Thymus (tissue), 11 donors: Measurements from ENCODE around the gene PPP3R1. TPM values are rescaled to one million over a fixed set of nuclear protein-coding genes. Genes with fewer than 3 reads are reported as not detected.

ENCODE experiments used
- DNase-seq, 9 donors: peaks; one replicate each; pipeline ENCODE4 v3.0.0-alpha.2; 2013; ENCODE audit warnings: low spot score in 9 of 9, low read depth in 6 of 9, missing footprints in 1 of 9
- H3K27ac ChIP-seq, 2 donors: one replicate each; pipeline ENCODE4 v1.5.1; 2013; ENCODE audit warnings: control low read depth in 1 of 2, low read depth in 1 of 2, low read length in 1 of 2, mild to moderate bottlenecking in 1 of 2, moderate library complexity in 1 of 2
- H3K27me3 ChIP-seq, 2 donors: one replicate each; pipeline ENCODE4 v1.5.1; 2013; ENCODE audit warnings: low read length in 1 of 2; ENCODE audit not compliant: control insufficient read depth in 2 of 2, insufficient read depth in 1 of 2
- H3K36me3 ChIP-seq, 2 donors: one replicate each; pipeline ENCODE4 v1.5.1; 2013; ENCODE audit warnings: low read length in 1 of 2, mild to moderate bottlenecking in 1 of 2, moderate library complexity in 1 of 2; ENCODE audit not compliant: control insufficient read depth in 2 of 2, insufficient read depth in 2 of 2
- H3K4me1 ChIP-seq, 2 donors: one replicate each; pipeline ENCODE4 v1.5.1; 2013; ENCODE audit warnings: low read length in 2 of 2; ENCODE audit not compliant: control insufficient read depth in 2 of 2, insufficient read depth in 2 of 2
- H3K4me3 ChIP-seq, 2 donors: one replicate each; pipeline ENCODE4 v1.5.1; 2013; ENCODE audit warnings: low read length in 2 of 2, control low read depth in 1 of 2, mild to moderate bottlenecking in 1 of 2
- H3K9me3 ChIP-seq, 2 donors: one replicate each; pipeline ENCODE4 v1.5.1; 2013; ENCODE audit warnings: low read length in 1 of 2, mild to moderate bottlenecking in 1 of 2; ENCODE audit not compliant: control insufficient read depth in 2 of 2, insufficient read depth in 1 of 2
- WGBS: extraction: QIAGEN DNeasy Blood & Tissue Kit; methylation state at CpG from one replicate; pipeline ENCODE4 v1.1.7; 2013; 5-methylcytosine and 5-hydroxymethylcytosine counted together
- polyA plus RNA-seq: library from polyadenylated mRNA; stranded (reverse); fragments of 200-250 nt; gene quantifications from one replicate; pipeline ENCODE4 v1.2.3, GENCODE V29; 2013
- total RNA-seq: library from RNA; stranded (reverse); fragments of 120-200 nt; gene quantifications from one replicate; pipeline ENCODE4 v1.2.4, GENCODE V29; 2013
- donor health status: healthy.

The PPP3R1 gene
- total and polyA plus RNA-seq, 2 donors: 14.6 to 37.3 TPM

GRCh38 chr2:68241732-68242131 lies 10.6 kb downstream of the PPP3R1 start:
- 99% methylated on average over 2 of the region's 2 CpGs for WGBS
- Histone ChIP-seq H3K27me3 (no peaks in the 10 kb centered on the region), H3K9me3 (no peaks in the 10 kb centered on the region), H3K36me3 (peaks cover 0 to 3% of the 10 kb centered on the region in 2 donors), H3K27ac (no peak overlapping the region), H3K4me1 (peaks cover 10 to 16% of the 10 kb centered on the region in 2 donors), H3K4me3 (no peak overlapping the region)
- DNase-seq: no peak

DNA sequence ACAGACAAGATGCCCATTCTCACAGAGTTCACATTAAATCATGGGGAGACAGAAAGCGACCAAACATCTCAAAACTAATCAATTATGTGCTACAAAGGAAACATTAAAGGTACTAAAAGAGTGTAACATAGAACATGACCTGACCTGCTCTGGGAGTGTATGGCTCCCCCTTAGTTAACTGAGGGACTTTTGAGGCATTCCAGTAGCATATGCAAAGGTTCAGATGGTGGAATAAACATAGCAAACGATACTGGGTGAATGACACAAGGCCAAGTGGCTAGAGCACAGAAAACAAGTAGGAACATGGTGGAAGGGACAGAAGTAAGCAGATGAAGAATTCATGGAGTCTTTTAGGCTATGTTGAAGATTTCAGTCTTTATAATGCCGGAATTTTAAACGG lies 11.9 kb downstream of the PPP3R1 start:
- no peak overlapping the region for H3K27ac ChIP-seq
- no peaks in the 10 kb centered on the region for H3K9me3 ChIP-seq
- 96% methylated on average over 4 of the region's 4 CpGs for WGBS
- no peak for DNase-seq
- peaks cover 0 to 3% of the 10 kb centered on the region in 2 donors for H3K36me3 ChIP-seq
- no peaks in the 10 kb centered on the region for H3K27me3 ChIP-seq
- H3K4me3 ChIP-seq: no peak overlapping the region
- peaks cover 3 to 8% of the 10 kb centered on the region in 2 donors for H3K4me1 ChIP-seq

- peaks cover 0 to 3% of the 10 kb centered on the region in 2 donors for H3K36me3 ChIP-seq
- no peak overlapping the region for H3K27ac ChIP-seq
- H3K27me3 ChIP-seq: no peaks in the 10 kb centered on the region
- no peak for DNase-seq
- H3K4me3 ChIP-seq: no peak overlapping the region
- 86% methylated on average over 6 of the region's 6 CpGs for WGBS
- peaks cover 3 to 12% of the 10 kb centered on the region in 2 donors for H3K4me1 ChIP-seq
- no peaks in the 10 kb centered on the region for H3K9me3 ChIP-seq
Measured at GRCh38 chr2:68238955-68239822, 13.1 kb downstream of the PPP3R1 start.

GRCh38 chr2:68237976-68238580 lies 14.3 kb downstream of the PPP3R1 start:
- H3K27me3 ChIP-seq: no peaks in the 10 kb centered on the region
- no peak overlapping the region for H3K4me3 ChIP-seq
- H3K36me3 ChIP-seq: peaks cover 0 to 3% of the 10 kb centered on the region in 2 donors
- no peak for DNase-seq
- peaks cover 3 to 12% of the 10 kb centered on the region in 2 donors for H3K4me1 ChIP-seq
- no peak overlapping the region for H3K27ac ChIP-seq
- 81% methylated on average over 4 of the region's 4 CpGs for WGBS
- H3K9me3 ChIP-seq: no peaks in the 10 kb centered on the region

GRCh38 chr2:68237404-68237803 lies 14.9 kb downstream of the PPP3R1 start:
- H3K27ac ChIP-seq: no peak overlapping the region

DNA sequence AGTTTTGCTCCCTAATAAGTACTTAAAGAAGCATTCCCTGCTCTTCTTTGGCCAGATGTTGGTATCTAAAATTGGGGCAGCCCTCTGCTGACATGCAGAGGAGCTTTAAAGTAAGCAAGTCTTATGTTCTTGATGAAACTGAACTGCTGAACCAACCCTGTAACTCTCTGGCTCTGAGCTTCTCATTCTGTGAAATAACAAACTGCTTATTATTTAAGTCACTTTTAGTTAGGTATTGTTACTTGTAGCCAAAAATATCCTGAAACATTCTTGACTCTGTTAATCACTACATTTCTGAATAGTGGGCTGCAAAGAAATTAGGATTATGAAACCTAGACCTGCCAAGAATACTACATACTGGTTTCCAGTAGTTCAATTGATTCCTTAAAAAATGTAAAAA lies 15.5 kb downstream of the PPP3R1 start:
- no peak overlapping the region for H3K4me3 ChIP-seq
- H3K36me3 ChIP-seq: peaks cover 0 to 3% of the 10 kb centered on the region in 2 donors
- H3K4me1 ChIP-seq: peaks cover 3 to 12% of the 10 kb centered on the region in 2 donors
- H3K9me3 ChIP-seq: no peaks in the 10 kb centered on the region
- no peaks in the 10 kb centered on the region for H3K27me3 ChIP-seq
- peak overlapping the region in 1 of 2 donors; percentile 33 for H3K27ac ChIP-seq
- no peak for DNase-seq

More at GRCh38 chr2:68237404-68237803, 14.9 kb downstream of the PPP3R1 start:
- no peak for DNase-seq
- H3K4me1 ChIP-seq: peaks cover 3 to 12% of the 10 kb centered on the region in 2 donors
- H3K9me3 ChIP-seq: no peaks in the 10 kb centered on the region
- H3K36me3 ChIP-seq: peaks cover 0 to 3% of the 10 kb centered on the region in 2 donors
- 94% methylated on average over 2 of the region's 2 CpGs for WGBS
- H3K4me3 ChIP-seq: no peak overlapping the region
- H3K27me3 ChIP-seq: no peaks in the 10 kb centered on the region

DNA sequence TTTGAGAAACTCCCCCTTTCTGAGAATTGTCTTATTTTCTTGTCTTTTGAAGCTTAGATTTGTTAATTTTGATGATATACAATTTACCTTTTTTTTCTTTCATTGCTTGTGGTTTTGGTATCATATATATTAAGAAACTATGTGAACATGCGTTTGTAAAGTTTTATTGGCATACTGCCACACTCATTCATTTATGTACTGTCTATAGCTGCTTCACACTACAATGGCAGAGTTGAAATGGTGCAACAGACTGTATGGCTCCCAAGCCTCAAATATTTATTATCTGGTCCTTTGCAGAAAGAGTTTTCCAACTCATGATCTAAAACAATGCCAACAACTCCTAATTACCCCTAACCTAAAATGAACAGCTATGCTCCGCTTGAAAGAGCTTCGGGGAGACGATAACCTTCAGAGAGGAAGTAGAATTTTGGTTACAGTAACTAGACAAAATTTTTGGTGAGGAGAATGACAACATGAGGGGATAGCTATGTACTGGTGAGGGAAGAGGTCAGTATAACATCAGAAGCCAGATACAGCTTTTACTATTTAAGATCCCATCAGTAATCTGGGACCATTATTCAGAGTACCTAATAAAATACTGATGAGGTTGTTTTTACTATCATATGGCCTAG lies 16.1 kb downstream of the PPP3R1 start:
- WGBS: 20% methylated on average over 4 of the region's 4 CpGs
- Histone ChIP-seq H3K27ac (no peak overlapping the region), H3K4me3 (no peak overlapping the region), H3K36me3 (peaks cover 0 to 3% of the 10 kb centered on the region in 2 donors), H3K4me1 (peaks cover 3 to 12% of the 10 kb centered on the region in 2 donors), H3K9me3 (no peaks in the 10 kb centered on the region), H3K27me3 (no peaks in the 10 kb centered on the region)
- DNase-seq: no peak

- H3K4me3 ChIP-seq: no peak overlapping the region
- WGBS: 98% methylated on average over 1 of the region's 1 CpG
- H3K36me3 ChIP-seq: peaks cover 0 to 3% of the 10 kb centered on the region in 2 donors
- H3K9me3 ChIP-seq: no peaks in the 10 kb centered on the region
- H3K27ac ChIP-seq: no peak overlapping the region
- H3K4me1 ChIP-seq: peaks cover 3 to 9% of the 10 kb centered on the region in 2 donors
- DNase-seq: no peak
- no peaks in the 10 kb centered on the region for H3K27me3 ChIP-seq
Measured at GRCh38 chr2:68235090-68235489, 17.2 kb downstream of the PPP3R1 start.

DNA sequence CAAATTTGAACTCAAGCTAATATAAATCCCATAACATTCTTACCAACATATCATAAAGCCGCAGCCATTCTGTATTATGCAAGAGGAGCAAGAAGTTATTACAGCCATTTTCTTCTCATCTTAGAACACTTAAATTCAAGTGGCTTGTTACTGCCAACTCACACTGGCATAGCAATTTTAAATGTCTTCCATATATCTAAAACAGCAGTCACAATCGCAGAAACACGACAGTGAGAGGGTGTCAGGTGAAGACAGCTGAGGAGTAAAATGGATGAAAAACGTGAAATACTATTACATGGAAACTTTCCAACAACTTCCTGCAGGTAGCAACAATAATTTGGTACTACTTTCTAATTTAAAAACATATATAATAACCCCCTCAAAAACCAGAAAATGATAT lies 17.9 kb downstream of the PPP3R1 start:
- H3K4me3 ChIP-seq: no peak overlapping the region
- H3K27ac ChIP-seq: no peak overlapping the region
- no peaks in the 10 kb centered on the region for H3K9me3 ChIP-seq
- peaks cover 3 to 9% of the 10 kb centered on the region in 2 donors for H3K4me1 ChIP-seq
- 96% methylated on average over 4 of the region's 4 CpGs for whole genome bisulfite sequencing
- peaks cover 0 to under 1% of the 10 kb centered on the region in 2 donors for H3K36me3 ChIP-seq
- no peak for DNase-seq
- H3K27me3 ChIP-seq: no peaks in the 10 kb centered on the region
